ENCODE results near the gene TDRD9.
"Not testable (repeated sequence)": the region's sequence is repeated elsewhere in the genome, so short reads cannot be mapped to it uniquely, and the experiment has no call there.

The TDRD9 gene

DNA sequence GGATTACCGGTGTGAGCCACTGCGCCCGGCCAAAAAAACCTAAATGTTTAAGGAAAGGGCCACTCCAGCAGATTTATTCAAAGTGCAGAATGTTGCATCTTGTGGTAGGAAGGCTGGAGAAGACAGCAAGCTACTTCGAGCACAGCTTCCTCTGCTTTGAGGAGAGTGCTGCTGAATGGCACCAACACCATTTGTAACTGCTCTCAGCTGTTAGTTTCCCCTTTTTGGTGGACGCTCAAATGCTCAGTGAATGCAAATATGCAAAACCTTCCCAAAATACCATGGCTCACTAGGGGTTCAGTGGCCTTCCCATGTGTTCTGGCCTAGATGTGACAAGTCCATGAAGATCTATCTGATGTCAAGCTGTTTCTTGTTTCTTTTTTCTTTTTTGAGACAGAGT lies 2.9 kb upstream of the TDRD9 start:
- no peak for DNase-seq (ENCODE audit: low read depth)

DNA sequence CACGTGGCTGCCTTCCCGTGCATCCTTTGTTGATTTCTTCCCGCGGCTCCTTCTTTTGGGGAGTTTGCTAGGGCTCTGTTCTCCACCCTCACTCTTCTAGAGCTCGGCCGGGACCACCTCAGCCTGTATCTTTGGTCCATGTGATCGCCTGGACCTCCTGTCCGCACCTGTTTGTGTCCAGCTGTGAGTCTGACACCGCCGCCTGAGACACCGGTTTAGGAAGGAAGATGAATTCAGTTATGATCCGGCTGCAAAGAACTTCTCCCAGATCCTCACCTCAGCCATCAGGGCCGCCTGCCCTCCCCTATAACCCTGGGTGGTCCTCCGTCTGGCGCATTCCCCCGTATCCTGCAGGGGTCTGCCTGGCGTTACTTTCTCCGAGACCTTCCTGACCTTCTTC lies 690 bp upstream of the TDRD9 start:
- DNase-seq (ENCODE audit: low read depth) = no peak

- DNase-seq (ENCODE audit: low read depth) = no peak
These were observed 1.9 kb downstream of the TDRD9 start for GRCh38 chr14:103930051-103930604.

DNA sequence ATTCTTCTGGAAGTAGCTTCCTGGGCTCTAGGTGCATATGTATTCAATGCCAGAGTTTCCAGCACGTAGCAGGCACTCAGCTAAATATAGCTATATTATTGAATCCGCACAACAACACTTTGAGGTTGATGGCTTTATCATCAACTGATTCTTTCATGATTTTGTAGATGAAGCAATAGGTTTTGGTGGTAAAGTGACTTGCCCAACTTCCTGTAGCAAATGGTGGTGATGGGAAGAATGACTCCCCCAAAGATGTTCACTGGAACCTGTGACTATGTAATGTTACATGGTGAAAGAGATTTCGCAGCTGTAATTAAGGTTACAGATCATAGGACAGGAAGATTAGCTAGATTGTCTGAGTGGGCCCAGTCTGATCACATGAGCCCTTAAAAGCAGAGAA lies 3.2 kb downstream of the TDRD9 start:
- DNase-seq (ENCODE audit: low read depth) = no peak

GRCh38 chr14:103932791-103933490 lies 4.7 kb downstream of the TDRD9 start:
- DNase-seq (ENCODE audit: low read depth) = no peak

- no peak for DNase-seq (ENCODE audit: low read depth)
These were observed 6.8 kb downstream of the TDRD9 start for GRCh38 chr14:103935102-103935501.

DNA sequence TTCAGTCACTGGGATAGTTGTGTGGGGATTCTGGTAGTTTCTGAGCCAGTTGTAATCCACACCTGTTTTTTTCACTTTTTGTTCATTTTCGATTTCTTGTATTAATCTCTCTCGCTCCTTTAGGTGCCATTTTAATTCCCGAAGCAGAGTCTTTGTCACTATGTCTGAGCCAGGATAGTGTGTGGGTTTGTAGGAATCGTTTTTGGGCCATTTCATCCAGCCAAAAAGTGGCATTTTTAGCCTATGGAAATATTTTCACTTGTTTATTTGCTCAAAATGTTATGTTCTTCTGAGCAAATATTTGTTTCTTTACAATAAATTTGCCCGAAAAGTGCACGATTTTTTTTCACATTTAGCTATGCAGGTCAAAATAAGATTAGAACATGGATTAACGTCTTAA lies 13.2 kb downstream of the TDRD9 start:
- DNase-seq (ENCODE audit: low read depth) = no peak

- no peak for DNase-seq (ENCODE audit: low read depth)
These were observed 13.9 kb downstream of the TDRD9 start, which contains the start of gene RD3L for GRCh38 chr14:103941973-103942736. Gene RD3L, minus strand, starts transcription at chr14:103942529. Its CDS starts 834 bp downstream, at chr14:103941695.

GRCh38 chr14:103943673-103944072 lies 15.4 kb downstream of the TDRD9 start:
- DNase-seq (ENCODE audit: low read depth) = no peak

- DNase-seq (ENCODE audit: low read depth) = no peak
These were observed 18.7 kb downstream of the TDRD9 start for GRCh38 chr14:103946975-103947374.

DNA sequence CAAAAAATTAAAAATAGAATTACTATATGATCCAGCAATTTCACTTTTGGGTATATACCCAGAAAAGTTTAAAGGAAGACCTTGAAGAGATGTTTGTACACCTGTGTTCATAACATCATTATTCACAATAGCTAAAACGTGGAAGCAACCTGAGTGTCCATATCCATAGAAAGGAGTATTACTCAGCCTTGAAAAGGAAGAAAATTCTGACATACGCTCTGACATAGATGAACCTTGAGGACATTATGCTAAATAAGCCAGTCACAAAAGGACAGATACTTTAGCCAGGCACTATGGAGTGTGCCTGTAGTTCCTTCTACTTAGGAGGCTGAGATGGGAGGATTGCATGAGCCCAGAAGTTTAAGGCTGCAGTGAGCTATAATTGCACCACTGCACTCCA lies 20.2 kb downstream of the TDRD9 start:
- no peak for DNase-seq (ENCODE audit: low read depth)

DNA sequence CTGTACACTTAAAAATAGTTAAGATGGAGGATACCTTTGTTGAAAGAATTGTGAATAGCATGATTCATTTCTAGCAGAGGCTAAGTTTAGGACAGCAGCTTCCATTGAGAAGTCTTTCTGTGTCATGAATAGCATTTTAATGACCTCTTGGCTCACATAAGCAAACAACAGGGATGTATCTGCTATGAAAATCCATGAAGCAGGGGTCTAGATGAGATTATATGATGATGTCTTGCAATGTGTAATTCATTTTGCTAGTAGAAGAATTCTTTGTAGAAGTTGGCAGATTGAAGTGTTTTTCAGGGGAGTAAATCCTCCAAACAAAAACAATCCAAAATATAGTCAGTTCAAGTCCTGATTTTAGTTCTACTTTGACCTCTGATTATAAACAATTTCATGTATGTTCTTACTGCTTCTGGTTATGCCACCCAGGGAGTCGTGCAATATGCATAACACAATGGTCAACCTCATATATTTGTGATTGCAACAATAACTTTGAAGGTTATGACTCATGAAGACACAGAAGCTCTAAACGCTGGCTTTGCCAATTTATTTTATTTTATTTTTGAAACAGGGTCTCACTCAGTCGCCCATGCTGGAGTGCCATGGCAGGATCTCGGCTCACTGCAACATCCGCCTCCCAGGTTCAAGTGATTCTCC lies 21.0 kb downstream of the TDRD9 start:
- DNase-seq (ENCODE audit: low read depth) = no peak

- no peak for DNase-seq (ENCODE audit: low read depth)
These were observed 32.3 kb downstream of the TDRD9 start for GRCh38 chr14:103960457-103961055.

GRCh38 chr14:103961928-103962578 lies 33.8 kb downstream of the TDRD9 start:
- no peak for DNase-seq (ENCODE audit: low read depth)

- DNase-seq (ENCODE audit: low read depth) = no peak
These were observed 38.4 kb downstream of the TDRD9 start for GRCh38 chr14:103966631-103967030.

- no peak for DNase-seq (ENCODE audit: low read depth)
These were observed 41.7 kb downstream of the TDRD9 start for GRCh38 chr14:103969961-103970360.

- DNase-seq (ENCODE audit: low read depth) = no peak
These were observed 45.1 kb downstream of the TDRD9 start for GRCh38 chr14:103973354-103973753.

DNA sequence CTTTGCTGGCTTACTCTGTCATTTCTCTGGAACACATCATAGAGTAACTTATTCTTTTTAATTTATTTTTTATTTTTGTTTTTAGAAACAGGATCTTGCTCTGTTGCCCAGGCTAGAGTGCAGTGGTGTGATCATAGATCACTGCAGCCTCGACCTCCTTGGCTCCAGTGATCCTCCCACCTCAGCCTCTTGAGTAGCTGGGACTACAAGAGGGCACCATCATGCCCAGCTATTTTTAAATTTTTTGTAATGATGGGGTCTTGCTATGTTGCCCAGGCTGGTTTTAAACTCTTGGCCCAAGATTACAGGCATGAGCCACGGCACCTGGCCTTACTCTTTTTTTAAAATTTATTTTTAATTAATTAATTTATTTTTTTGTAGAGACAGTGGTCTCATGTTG lies 46.3 kb downstream of the TDRD9 start:
- DNase-seq (ENCODE audit: low read depth) = no peak

DNA sequence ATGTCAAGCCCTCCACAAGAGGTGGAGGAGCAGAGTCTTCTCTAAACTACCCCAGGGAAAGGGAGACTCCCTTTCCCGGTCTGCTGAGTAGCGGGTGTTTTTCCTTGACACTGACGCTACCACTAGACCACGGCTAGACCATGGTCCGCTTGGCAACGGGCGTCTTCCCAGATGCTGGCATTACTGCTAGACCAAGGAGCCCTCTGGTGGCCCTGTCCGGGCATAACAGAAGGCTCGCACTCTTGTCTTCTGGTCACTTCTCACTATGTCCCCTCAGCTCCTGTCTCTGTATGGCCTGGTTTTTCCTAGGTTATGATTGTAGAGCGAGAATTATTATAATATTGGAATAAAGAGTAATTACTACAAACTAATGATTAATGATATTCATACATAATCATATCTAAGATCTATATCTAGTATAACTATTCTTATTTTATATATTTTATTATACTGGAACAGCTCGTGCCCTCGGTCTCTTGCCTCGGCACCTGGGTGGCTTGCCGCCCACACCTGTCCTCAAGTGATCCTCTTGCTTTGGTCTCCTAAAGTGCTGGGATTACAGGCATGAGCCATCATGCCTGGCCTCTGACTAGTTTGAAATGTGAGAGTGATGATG lies 52.5 kb downstream of the TDRD9 start:
- DNase-seq (ENCODE audit: low read depth) = not testable (repeated sequence)

DNA sequence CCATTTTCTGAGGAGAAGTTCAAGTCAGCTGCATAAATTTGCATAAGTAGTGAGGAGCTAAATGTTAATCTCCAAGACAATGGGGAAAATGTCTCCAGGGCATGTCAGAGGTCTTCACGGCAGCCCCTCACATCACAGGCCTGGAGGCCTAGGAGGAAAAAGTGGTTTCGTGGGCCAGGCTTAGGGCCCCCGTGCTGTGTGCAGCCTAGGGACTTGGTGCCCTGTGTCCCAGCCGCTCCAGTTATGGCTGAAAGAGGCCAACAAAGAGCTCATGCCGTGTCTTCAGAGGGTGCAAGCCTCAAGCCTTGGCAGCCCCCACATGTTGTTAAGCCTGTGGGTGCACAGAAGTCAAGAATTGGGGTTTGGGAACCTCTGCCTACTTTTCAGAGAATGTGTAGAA lies 55.9 kb downstream of the TDRD9 start:
- DNase-seq (ENCODE audit: low read depth) = no peak

- no peak for DNase-seq (ENCODE audit: low read depth)
These were observed 60.8 kb downstream of the TDRD9 start for GRCh38 chr14:103989034-103989433.

All from activated T-helper 9 cell treated with anti-CD3 and anti-CD28 coated beads, Interleukin-2, amount 50 U/mL, for 16 hours (primary cell).